ENCODE data around the gene GAN.

The GAN gene

DNA sequence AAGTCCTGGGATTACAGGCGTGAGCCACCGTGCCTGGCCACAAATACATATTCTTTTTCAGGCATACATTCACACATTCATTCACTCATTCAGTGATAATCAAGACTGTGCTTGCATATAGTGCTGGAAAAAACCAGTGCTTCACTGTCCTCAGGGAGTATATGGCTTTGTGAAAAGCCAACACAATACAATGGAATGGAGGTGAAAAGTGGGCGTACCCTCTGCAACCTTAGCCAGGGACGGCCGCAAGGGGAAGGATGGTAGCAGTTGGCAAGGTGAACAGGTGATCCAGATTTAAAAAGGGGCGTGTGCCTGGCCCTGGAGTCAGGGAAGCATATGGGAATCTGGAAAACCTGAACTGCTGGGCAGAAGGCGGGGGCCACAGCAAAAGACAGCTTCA, 18.1 kb upstream of the GAN start:
- DNase-seq (ENCODE audit: low read depth): no peak
- TF ChIP-seq, protein P1, sequence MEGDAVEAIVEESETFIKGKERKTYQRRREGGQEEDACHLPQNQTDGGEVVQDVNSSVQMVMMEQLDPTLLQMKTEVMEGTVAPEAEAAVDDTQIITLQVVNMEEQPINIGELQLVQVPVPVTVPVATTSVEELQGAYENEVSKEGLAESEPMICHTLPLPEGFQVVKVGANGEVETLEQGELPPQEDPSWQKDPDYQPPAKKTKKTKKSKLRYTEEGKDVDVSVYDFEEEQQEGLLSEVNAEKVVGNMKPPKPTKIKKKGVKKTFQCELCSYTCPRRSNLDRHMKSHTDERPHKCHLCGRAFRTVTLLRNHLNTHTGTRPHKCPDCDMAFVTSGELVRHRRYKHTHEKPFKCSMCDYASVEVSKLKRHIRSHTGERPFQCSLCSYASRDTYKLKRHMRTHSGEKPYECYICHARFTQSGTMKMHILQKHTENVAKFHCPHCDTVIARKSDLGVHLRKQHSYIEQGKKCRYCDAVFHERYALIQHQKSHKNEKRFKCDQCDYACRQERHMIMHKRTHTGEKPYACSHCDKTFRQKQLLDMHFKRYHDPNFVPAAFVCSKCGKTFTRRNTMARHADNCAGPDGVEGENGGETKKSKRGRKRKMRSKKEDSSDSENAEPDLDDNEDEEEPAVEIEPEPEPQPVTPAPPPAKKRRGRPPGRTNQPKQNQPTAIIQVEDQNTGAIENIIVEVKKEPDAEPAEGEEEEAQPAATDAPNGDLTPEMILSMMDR (IDR thresholded peaks at IDR 0.05; ENCODE audit: control insufficient read depth, insufficient read depth, low read depth, low read length, missing control alignments): no peak
- H3K4me3 ChIP-seq (ENCODE audit: control insufficient read depth, low read depth, low read length): no peak overlapping the region

DNA sequence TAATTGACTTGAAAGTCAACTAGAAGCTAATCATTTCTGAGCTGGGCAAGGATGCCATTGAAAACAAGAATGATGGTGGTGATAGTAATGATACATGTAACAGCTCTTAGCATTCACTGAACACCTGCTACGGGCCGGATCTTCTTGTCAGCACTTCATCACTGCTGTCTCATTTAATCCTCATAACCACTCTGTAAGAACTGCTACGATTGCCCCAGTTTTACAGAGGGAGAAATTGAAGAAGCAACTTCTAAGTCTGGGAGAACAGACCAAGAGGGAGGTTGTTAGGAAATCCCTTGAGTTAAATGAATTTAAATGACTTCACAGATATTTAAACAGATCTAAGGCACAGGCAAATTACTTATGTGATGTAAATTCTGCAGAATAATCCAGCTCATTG, 7.0 kb upstream of the GAN start:
- H3K4me3 ChIP-seq (ENCODE audit: control insufficient read depth, low read depth, low read length): no peak overlapping the region
- no peak for DNase-seq (ENCODE audit: low read depth)
- TF ChIP-seq, protein P1 (IDR thresholded peaks at IDR 0.05; ENCODE audit: control insufficient read depth, insufficient read depth, low read depth, low read length, missing control alignments): no peak

DNA sequence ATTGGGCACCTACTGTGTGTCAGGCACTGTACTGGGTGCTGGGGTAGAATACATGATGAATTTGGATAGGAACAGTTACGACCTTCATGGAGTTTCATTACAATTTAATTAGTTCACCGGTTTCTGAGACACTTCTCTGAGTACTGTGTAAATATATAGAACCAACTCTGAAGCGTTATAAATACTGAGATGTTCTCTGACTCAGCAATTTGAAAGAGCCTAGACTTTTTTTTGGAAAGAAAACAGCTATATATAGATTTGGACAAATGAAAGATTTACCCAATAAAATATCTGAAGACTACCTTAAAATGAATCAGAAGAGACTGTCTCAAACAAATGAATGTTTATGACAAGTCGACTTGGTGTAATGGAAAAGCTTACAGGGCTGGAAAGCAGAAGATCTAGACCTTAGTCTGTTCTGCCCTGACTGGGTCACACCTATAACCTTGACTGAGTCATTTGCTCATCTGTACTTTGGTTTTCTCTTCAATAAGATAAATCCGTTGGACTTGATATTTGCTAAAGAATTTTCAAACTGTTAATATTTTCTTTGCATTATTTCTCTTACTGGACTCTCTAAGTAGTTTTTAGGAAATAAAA, 4.6 kb upstream of the GAN start:
- TF ChIP-seq, protein P1 (IDR thresholded peaks at IDR 0.05; ENCODE audit: control insufficient read depth, insufficient read depth, low read depth, low read length, missing control alignments): no peak
- no peak for DNase-seq (ENCODE audit: low read depth)
- no peak overlapping the region for H3K4me3 ChIP-seq (ENCODE audit: control insufficient read depth, low read depth, low read length)

DNA sequence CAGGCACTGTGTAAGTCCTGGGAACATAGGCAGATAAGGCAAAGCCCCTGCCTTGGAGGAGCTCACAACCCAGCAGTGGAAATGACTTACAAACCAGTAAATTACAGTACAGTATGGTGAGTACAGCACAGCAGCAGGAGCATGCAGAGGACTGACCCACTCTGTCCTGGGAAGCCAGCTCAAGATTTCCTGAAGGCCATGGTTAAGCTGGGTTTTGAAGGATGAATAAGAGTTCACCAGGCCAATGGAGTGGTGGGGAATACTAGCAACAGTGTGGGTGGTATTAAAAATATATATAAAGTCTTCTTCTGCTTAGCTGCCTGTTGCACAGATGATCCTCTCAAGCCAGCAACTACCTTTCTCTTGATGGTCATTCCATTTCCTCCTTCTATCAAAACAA, 3.0 kb upstream of the GAN start:
- TF ChIP-seq, protein P1 (IDR thresholded peaks at IDR 0.05; ENCODE audit: control insufficient read depth, insufficient read depth, low read depth, low read length, missing control alignments): no peak
- H3K4me3 ChIP-seq (ENCODE audit: control insufficient read depth, low read depth, low read length): no peak overlapping the region
- no peak for DNase-seq (ENCODE audit: low read depth)

DNA sequence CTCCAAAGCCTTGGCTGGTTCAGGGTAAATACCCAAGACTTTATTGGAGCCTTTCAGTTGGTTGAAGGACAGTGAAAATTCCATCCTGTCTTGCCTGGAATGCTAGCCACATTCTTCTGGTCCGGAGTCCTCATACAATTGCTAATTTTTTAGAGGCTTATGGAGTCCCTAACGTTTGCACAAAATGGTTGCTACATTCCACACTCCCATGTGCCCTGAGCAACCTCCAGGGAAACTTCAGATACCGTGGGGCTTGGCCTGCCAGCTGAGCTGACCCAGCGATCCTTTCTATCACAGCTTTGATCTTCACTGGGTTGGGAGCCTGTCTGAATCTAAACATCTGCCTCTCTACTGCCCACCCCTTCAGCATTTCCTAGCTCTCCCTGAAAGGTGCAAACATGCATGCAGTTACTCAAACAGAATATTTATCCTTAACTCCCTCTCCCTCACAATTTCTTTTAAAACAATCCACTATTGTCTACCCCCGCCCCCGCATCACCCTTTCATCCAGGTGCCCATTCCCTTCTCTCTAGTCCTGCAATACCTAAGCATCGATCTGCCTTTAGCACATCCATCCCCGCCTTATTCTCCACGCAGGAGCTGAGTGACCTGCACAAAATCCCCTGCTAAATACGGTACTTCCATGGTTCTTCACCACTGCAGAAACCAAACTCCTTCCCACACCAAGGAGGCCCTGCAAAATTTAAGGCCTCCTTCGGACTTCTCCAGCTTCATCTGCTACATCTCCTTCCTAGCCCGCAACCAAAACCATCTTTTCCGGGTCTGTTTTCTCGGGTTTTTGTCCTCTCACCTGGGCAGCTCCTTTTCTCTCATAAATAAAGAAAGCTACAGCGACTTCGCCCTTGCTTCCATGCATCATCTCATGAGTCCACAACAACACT, 810 bp upstream of the GAN start:
- H3K4me3 ChIP-seq (ENCODE audit: control insufficient read depth, low read depth, low read length): peak overlapping the region; percentile 73
- no peak for DNase-seq (ENCODE audit: low read depth)
- TF ChIP-seq, protein P1 (IDR thresholded peaks at IDR 0.05; ENCODE audit: control insufficient read depth, insufficient read depth, low read depth, low read length, missing control alignments): no peak

DNA sequence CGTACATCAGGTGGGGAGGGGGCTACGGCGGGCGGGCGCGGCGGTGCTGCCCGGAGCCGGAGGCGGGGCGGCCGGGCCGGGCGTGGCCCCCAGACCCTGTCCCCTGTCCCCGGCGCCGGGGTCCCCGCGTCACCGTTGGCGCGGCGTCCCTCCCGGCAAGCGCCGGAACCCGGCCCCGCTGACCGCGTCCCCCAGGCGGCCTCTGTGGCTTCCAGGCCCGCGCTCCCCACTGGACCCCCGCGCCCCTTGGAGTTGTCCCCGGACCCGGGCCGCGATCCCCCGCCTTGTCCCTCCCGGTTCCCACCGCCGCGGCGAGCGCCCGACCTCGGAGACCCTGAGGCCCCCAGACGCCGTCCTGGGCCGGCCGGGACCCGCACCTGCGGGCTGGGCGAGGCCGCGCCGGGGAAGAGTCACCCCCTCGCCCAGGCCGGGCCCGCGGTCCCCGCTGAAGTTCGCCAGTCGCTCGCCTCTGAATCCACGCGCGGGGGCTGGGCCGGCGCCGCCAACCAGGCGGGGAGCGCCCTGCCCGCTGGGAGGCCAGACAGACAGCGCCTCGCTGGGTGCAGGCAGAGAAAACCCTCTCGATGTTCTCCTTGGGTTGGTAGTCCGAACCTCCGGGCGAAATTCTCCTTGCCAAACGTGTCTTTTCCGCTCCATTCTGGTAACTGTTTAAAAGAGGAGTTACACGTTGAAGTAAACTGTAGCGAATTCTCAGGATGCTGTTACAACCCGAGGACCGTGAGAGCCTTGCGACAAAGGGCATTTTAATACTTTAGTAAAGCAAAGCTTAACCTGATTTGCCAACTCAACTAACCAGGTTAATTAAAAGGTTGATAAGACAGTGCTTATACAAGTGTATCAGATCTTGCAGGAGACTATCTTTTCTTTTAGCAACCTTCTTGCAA, 761 bp downstream of the GAN start:
- no peak for DNase-seq (ENCODE audit: low read depth)
- H3K4me3 ChIP-seq (ENCODE audit: control insufficient read depth, low read depth, low read length): peak overlapping the region; percentile 73
- TF ChIP-seq, protein P1 (IDR thresholded peaks at IDR 0.05; ENCODE audit: control insufficient read depth, insufficient read depth, low read depth, low read length, missing control alignments): no peak

Measured in AG09309 (cell line).